Activated CD4-positive, alpha-beta T cell treated with anti-CD3 and anti-CD28 coated beads, Interleukin-2, Interleukin-6, amounts not matched to agents 100 ng/mL and 50 ng/mL, durations not matched to agents 16 hours and 8 hours (primary cell): ENCODE data around the gene SASH1.
"Not testable (repeated sequence)": the region's sequence is repeated elsewhere in the genome, so short reads cannot be mapped to it uniquely, and the experiment has no call there.

Experiments
- DNase-seq: peaks from one replicate; pipeline ENCODE4 v3.0.0-alpha.2; 2020

SASH1 gene

DNA sequence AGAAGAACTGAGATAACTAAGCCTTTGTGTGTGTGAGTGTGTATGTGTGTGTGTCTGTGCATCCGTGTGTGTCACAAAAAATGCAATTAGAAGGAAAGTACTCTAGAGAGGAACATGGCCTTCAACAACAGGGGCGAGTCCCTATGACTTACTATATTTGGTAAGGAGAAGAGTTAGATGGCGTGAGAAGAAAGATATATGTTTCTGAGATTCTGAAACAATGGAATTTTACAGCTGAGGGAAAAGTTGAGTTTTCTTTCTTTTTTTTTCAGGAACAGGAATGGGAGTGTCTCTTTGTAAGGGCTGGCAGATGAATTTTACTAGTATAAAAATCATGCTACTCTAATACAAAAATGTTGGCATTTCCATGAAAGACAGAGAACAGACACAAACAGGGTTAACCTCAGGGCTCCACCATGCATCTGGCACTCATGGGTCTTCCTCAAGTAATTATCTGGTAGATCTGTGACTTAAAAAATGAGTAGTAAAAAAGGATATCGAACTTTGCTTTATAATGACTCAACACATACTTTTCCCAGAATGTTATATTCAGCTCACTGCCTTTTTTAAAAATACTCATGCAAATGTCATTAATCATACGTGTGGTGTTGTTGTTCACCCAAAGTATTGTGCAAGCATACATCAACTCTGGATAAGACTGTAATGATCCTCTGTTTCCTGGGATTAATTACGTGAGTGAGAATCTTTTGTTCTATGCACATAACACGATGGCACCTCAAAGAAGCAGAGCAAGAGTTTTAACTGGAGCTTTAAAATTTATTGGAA, 12.8 kb upstream of the SASH1 start:
- no peak for DNase-seq

- no peak for DNase-seq
These were observed 10.6 kb upstream of the SASH1 start for GRCh38 chr6:148332088-148332487.

- no peak for DNase-seq
These were observed 5.7 kb upstream of the SASH1 start for GRCh38 chr6:148336901-148337300.

DNA sequence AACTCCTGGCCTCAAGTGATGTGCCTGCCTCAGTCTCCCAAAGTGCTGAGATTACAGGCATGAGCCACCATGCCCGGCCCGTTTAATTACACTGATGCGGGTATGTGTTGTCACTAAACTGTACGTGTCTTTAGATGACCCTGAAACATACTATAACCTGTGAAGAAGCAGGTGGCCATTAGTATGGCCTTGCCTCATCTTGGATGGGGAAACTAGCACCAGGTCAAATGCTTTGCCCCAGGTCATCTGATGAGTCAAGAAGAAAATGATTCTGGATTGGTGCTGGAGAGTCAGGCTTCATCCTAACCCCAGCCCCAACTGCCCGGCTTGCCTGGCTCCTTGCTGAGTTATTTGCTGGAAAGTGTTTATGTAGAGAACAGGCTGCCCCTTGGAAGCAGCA, 2.9 kb upstream of the SASH1 start:
- DNase-seq: no peak

- DNase-seq: no peak
These were observed 1.9 kb upstream of the SASH1 start for GRCh38 chr6:148340586-148341297.

DNA sequence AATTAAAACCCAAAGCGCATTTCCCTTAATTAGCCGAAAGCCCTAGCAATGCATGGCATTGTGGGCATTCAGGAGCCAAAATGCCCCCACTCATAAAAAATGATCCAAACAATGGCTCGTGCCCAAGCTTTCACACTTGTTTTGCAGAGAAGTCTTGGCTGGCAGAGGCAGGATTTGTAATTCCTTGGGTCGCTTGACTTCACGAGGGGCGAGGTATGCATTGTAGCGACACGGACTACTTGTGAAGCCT, 613 bp upstream of the SASH1 start:
- DNase-seq: no peak

GRCh38 chr6:148343047-148343782, 577 bp downstream of the SASH1 start:
- DNase-seq: no peak

- no peak for DNase-seq
These were observed 2.5 kb downstream of the SASH1 start for GRCh38 chr6:148345176-148345575.

DNA sequence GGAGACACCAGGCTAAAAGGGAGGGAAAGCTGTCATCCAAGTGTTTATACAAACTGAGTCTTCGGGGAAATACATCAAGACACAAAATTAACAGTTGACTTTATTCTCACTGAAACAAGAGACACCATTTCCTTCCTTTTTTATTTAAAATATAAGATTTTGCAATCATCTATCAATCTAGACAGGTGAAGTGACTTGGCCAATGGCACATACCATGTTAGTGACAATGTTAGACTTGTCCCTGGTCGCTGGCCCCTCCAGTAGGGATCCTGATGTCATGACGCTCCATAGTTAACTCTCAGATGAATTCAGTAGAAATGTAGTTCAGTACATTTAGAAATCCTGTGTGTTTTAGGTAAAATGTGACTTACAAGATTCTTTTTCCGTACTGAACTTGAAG, 2.9 kb downstream of the SASH1 start:
- DNase-seq: no peak

GRCh38 chr6:148346681-148347440, 4.2 kb downstream of the SASH1 start:
- DNase-seq: no peak

DNA sequence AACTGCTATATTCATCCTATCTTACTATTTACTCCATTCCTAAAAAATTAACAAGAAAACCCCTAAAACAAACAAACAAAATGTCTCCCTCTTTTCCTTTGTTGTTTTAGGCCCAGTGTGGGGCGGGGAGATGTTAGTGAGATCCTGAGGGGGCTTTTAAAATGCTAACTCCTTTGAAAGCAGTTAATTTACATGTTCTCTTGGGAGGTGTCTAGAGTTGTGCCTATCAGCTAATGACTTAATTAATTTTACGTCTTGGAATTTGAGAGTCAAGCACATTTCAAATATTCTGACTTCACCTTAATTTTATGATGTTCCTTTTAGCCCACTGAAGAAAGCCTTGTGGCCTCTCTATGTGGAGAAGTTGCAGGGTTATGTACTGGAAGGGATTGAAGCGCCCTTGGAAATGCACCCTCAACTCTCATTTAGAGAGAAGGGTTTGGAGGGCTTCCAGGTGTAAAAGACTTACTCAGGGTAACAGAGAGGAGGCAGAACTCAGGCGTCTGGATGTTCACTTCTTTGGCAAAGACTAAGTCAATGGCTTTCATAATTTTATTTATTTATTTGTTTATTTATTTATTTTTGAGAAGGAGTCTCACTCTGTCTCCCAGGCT, 4.9 kb downstream of the SASH1 start:
- DNase-seq: no peak

GRCh38 chr6:148348335-148348734, 5.7 kb downstream of the SASH1 start:
- no peak for DNase-seq

- no peak for DNase-seq
These were observed 6.1 kb downstream of the SASH1 start for GRCh38 chr6:148348778-148349177.

- DNase-seq: no peak
These were observed 6.8 kb downstream of the SASH1 start for GRCh38 chr6:148349466-148349865.

- no peak for DNase-seq
These were observed 8.7 kb downstream of the SASH1 start for GRCh38 chr6:148351309-148351708.

GRCh38 chr6:148352421-148352820, 9.8 kb downstream of the SASH1 start:
- DNase-seq: not testable (repeated sequence)

DNA sequence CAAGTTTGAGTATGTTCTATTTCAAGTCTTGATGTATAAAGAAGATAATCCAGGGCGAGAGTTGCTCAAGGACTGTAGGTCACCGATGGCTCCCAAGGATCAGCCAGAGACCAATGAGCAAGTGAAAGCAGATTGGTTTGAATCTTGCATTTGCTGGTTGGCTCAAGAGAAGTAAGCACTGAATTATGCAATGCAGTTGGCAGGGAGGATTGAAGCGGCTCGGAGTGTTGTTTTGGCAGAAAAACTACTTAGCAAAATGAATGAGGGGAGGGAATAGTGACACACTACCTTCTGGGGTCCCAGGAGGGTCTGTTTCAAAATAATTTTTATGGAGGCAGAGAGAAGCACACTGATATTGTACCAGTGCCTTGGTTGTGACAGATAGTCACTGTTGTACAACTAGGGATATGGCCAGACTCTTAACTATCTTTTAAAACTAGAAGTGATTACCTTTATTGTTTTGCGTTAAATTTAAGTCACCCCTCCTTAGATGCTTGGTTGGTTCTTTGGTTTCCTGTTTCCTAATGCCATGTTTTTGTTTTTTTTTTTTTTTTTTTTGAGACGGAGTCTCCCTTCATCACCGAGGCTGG, 15.7 kb downstream of the SASH1 start:
- DNase-seq: no peak

DNA sequence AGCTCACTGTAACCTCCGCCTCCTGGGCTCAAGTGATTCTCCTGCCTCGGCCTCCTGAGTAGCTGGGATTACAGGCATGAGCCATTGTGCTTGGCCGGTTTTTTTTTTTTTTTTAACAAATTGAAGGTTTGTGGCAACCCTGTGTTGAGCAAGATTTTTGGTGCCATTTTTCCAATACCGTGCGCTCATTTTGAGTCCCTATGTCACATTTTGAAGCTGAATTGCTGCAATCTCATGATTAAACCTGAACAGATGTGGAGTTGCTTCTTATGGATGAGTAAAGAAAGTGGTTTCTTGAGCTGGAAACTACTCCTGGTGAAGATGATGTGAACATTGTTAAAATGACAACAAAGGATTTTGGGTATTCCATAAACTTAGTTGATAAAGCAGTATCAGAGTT, 16.6 kb downstream of the SASH1 start:
- no peak for DNase-seq

DNA sequence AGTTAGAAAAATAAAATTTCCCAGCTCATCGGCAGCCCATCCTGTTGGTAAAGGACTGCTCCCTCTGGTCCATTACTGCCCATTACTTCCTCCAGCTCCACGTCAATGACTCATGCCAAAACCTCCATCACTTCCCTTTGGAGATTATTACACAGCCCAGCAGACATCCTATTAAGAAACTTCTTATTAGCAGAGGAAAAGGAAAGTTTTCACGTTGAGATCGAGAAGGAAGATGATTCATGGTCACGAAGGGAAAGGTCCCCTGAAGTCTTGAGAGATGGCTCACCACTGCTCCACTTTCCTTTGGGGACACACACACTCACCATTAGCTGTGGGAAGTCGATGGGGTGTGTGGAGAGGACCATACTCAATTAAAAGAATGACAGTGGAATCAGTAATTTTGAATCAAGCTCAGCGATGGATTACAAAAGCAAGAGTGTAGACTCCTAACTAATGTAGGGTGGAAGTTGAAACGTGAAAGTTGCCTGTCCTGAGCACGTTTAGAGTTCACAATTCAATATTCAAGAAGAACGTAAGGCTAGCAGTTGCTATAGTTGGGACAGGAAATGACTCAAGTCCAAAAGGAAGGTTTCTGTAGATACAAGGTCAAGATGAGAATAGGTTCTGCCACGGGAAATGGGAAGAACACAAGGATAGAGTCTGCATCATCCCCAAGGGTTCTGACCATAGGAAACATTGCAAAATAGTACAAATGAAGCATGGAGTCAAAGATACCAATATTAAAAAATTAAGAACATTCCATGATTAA, 21.6 kb downstream of the SASH1 start:
- no peak for DNase-seq

DNA sequence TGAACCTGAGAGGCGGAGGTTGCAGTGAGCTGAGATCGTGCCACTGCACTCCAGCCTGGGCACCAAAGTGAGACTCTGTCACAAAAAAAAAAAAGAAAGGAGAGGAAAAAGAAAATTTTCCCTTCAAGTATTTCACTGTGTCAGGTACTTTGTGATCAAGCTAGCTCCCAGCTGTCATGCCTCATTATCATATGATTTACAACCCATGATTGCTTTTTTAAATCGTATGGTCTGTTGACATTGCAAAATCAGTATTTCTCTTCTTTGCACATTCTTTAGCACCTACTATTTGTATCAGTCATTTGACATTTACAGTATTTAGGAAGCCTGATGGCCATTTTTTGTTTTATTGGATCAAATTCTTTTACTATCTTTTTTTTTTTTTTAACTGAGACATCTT, 22.4 kb downstream of the SASH1 start:
- DNase-seq: no peak

GRCh38 chr6:148367411-148368024, 24.9 kb downstream of the SASH1 start:
- DNase-seq: no peak
